ENCODE data around the gene DBNL.

DBNL gene

DNA sequence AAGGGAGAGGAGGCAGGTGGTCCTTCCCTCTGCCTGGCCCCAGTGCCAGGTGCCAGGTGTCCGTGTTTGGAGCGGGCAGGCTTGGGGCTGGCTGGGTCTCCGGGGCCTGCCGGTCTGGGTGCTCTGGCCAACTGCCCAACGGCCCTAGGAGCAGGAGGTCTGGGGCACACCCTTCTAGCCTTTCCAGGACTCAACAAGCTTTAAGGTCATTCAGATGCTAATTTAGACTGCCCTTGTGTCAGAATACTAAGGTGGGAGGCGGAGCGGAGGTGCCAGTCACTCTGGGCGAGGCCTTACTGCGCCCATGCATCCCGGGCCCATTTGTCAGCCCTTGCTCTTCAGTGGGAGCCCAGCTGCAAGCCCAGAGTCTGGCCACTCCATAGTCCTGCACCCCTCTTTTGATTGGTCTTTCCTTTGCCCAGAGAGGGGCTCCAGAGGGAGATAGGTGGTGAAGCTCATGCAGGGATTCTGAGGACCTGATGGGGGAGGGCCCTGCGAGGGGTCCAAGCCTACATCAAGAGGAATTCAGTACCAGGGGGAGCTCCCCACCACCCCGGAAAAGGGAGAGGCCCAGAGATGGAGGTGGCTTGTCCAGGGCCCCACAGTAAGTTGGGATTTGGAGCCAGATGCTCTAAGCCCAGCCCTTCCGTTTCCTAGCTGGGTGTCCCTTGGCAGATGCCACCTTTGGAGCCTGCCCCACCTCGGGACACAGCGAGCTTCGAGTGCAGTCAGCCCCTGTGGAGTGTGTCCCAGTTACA lies 19.6 kb downstream of the DBNL start:
- no peak for DNase-seq (ENCODE audit: low spot score)
- TF ChIP-seq, protein P1, sequence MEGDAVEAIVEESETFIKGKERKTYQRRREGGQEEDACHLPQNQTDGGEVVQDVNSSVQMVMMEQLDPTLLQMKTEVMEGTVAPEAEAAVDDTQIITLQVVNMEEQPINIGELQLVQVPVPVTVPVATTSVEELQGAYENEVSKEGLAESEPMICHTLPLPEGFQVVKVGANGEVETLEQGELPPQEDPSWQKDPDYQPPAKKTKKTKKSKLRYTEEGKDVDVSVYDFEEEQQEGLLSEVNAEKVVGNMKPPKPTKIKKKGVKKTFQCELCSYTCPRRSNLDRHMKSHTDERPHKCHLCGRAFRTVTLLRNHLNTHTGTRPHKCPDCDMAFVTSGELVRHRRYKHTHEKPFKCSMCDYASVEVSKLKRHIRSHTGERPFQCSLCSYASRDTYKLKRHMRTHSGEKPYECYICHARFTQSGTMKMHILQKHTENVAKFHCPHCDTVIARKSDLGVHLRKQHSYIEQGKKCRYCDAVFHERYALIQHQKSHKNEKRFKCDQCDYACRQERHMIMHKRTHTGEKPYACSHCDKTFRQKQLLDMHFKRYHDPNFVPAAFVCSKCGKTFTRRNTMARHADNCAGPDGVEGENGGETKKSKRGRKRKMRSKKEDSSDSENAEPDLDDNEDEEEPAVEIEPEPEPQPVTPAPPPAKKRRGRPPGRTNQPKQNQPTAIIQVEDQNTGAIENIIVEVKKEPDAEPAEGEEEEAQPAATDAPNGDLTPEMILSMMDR (IDR thresholded peaks at IDR 0.05; ENCODE audit: extremely low read depth, insufficient read depth, missing control alignments): no peak
- in situ Hi-C loops (cut with MboI; ENCODE audit: low pct_unique_long_range_greater_than_20kb, low sequenced_read_pairs, unreplicated experiment): no loop called here

DNA sequence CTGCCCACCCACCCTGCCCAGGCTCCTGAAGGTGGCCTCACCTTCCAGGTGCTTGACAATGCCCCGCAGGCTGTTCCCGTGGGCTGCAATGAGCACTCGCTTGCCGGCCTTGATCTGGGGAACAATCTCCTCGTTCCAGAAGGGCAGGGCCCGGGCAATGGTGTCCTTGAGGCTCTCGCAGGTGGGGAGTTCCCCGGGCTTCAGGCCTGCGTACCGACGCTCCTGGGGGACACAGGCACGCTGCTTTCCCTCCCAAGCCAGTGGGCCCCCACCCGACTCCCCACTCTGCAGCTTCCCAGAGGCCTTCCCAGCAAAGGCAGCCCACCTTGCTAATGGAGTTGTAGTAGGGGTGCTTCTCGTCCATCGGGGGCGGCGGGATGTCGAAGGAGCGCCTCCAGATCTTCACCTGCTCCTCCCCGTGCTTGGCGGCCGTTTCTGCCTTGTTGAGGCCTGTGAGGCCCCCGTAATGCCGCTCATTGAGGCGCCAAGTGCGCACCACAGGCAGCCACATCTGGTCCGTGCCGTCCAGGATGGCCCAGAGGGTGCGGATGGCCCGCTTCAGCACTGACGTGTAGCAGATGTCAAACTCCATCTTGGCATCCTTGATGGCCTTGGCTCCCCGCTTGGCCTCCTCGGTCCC lies 20.4 kb downstream of the DBNL start:
- no peak for DNase-seq (ENCODE audit: low spot score)
- in situ Hi-C loops (cut with MboI; ENCODE audit: low pct_unique_long_range_greater_than_20kb, low sequenced_read_pairs, unreplicated experiment): no loop called here
- TF ChIP-seq, protein P1 (IDR thresholded peaks at IDR 0.05; ENCODE audit: extremely low read depth, insufficient read depth, missing control alignments): no peak

DNA sequence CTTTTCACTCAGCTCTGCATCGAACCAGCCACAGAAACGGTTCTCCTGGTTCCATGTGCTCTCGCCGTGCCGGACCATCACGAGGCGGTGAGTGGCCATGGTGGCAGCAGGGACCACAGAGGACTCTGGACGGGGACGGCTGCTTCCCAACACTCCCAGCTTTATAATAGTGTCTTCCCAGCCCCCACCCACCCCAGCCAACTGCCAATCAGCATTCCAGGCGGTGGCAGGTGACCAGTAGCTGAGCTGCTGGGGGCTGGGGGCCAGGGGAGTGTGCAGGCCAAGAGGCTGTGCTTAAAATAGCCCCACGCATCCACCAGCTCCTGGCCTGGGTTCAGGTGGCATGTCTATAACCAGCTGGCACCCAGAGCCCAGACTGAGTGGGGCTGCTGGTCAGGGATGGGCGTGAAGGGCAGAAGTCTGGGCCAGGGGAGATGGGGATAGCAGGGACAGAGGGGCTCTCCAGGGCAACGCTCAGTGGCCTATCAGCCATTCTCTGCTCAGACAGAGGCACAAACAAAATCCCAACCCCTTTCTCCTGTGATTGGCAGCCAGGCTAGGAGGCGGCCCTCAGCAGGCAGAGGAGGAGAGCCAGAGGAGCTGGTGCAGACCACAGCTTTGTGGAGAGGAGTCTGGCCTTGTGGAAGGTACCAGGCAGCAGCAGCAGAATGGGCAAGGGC lies 21.1 kb downstream of the DBNL start, which contains the start of gene PGAM2:
PGAM2 (minus strand) TSS at position 137 of the 680 bp plus-strand sequence; CDS start at position 99, 38 bp downstream.
- TF ChIP-seq, protein P1 (IDR thresholded peaks at IDR 0.05; ENCODE audit: extremely low read depth, insufficient read depth, missing control alignments): no peak
- DNase-seq (ENCODE audit: low spot score): no peak
- in situ Hi-C loops (cut with MboI; ENCODE audit: low pct_unique_long_range_greater_than_20kb, low sequenced_read_pairs, unreplicated experiment): no loop called here

DNA sequence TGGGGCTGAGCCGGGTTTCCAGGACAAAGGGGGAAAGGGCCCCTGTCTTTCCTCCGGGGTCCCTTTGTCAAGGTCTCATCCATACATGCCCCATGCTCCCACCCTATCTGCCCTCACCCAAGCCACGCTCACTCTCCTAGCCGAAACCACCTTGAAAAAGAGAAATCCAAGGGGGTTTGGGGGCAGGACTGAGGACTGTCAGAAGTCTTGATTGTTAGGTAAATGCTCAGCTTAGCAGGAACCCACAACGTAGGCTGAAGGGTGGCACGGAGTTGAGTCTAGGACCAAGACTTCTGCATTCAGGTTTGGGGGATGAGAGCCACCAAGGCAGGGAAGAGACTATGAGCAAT lies 21.6 kb downstream of the DBNL start:
- in situ Hi-C loops (cut with MboI; ENCODE audit: low pct_unique_long_range_greater_than_20kb, low sequenced_read_pairs, unreplicated experiment): no loop called here
- TF ChIP-seq, protein P1 (IDR thresholded peaks at IDR 0.05; ENCODE audit: extremely low read depth, insufficient read depth, missing control alignments): no peak
- no peak for DNase-seq (ENCODE audit: low spot score)

DNA sequence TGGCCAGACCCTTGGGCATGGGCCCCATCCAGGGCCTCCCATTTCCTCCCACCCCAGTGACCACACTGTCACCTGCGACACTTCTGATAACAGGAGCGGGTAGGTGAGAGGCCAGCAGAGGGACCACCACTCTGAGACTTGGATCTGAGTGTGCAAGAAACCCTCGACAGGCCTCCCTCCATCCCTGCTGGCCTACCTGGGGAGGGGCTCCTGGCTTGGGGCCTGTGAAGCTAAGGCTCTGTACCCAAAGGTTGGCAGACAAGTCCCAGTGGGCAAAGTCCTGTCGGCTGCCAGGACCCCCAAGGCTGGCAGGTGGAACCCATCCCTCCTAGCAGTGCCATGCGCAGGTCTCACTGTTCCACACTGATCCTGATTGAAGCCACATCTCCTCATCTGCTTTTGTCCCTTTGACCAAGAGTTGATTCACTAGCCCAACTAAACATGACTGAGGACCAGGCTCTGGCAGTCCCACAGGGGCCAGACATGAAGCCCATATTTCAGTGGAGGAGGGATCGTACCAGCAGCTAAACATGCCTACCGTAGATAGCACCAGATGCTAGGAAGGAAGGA lies 22.1 kb downstream of the DBNL start:
- DNase-seq (ENCODE audit: low spot score): no peak
- TF ChIP-seq, protein P1 (IDR thresholded peaks at IDR 0.05; ENCODE audit: extremely low read depth, insufficient read depth, missing control alignments): no peak
- in situ Hi-C loops (cut with MboI; ENCODE audit: low pct_unique_long_range_greater_than_20kb, low sequenced_read_pairs, unreplicated experiment): no loop called here
